ENCODE measurements around the gene TMEM63A. TPM values are rescaled to one million over a fixed set of nuclear protein-coding genes. Genes with fewer than 3 reads are reported as not detected.

The TMEM63A gene
- total RNA-seq, 1 experiment from 2014 or later, result 93.9 TPM

DNA sequence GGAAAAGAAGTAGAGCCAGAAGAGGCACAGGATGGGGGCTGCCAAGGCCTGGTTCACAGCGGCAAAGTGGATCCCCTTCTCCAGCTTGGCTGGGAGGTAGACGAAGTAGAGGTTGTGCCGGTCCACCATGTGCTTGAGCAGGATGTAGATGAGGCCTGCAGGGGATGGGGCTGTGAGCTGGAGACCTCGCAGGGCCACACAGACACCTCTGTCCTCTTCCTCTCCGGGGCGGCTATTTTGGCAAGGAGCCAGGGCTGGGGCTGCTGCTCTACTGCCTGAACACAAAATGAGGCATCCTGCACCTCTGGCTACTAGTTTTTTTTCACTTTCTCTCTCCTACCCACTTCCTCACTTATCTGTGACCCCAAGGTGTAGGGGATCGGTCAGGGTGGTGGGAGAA, 32.3 kb downstream of the TMEM63A start:
- DNase-seq, result no peak
- Mint-ChIP-seq H3K27me3 (ENCODE audit: insufficient read depth, unreplicated experiment) (no peaks in the 10 kb centered on the region), H3K27ac (ENCODE audit: unreplicated experiment) (no peak overlapping the region), H3K4me3 (ENCODE audit: unreplicated experiment) (no peak overlapping the region), H3K36me3 (ENCODE audit: insufficient read depth, unreplicated experiment) (peaks cover 89% of the 10 kb centered on the region), H3K4me1 (ENCODE audit: low read depth, unreplicated experiment) (no peaks in the 10 kb centered on the region), H3K9me3 (ENCODE audit: unreplicated experiment) (no peaks in the 10 kb centered on the region)
- ChIA-PET POLR2A (no interaction called here), CTCF (no interaction called here)
- no peak for TF ChIP-seq CTCF (IDR thresholded peaks at IDR 0.05; ENCODE audit: insufficient read depth in 1 of 2, low read depth in 1 of 2, low read length in 1 of 2, severe bottlenecking in 1 of 2, unreplicated experiment in 1 of 2)
- H3K4me1 ChIP-seq, result no peaks in the 10 kb centered on the region
- H3K9me3 ChIP-seq, result no peaks in the 10 kb centered on the region
- no peak overlapping the region for H3K4me3 ChIP-seq (ENCODE audit: low read depth, low read length)
- no TSS peak for BruUV-seq (replicated peaks)
- H3K27me3 ChIP-seq (replicated peaks; ENCODE audit: control insufficient read depth, insufficient read depth, low read length), result no peaks in the 10 kb centered on the region
- intact Hi-C loops (cut with micrococcal nuclease; ENCODE audit: unreplicated experiment), result loop anchor here (5.0 to 10.0 kb wide), 2 partner anchors 127 to 295 kb away; no protein-coding TSS in a partner anchor
- H3K36me3 ChIP-seq (ENCODE audit: control insufficient read depth, insufficient read depth, low read length), result peaks cover 7% of the 10 kb centered on the region

DNA sequence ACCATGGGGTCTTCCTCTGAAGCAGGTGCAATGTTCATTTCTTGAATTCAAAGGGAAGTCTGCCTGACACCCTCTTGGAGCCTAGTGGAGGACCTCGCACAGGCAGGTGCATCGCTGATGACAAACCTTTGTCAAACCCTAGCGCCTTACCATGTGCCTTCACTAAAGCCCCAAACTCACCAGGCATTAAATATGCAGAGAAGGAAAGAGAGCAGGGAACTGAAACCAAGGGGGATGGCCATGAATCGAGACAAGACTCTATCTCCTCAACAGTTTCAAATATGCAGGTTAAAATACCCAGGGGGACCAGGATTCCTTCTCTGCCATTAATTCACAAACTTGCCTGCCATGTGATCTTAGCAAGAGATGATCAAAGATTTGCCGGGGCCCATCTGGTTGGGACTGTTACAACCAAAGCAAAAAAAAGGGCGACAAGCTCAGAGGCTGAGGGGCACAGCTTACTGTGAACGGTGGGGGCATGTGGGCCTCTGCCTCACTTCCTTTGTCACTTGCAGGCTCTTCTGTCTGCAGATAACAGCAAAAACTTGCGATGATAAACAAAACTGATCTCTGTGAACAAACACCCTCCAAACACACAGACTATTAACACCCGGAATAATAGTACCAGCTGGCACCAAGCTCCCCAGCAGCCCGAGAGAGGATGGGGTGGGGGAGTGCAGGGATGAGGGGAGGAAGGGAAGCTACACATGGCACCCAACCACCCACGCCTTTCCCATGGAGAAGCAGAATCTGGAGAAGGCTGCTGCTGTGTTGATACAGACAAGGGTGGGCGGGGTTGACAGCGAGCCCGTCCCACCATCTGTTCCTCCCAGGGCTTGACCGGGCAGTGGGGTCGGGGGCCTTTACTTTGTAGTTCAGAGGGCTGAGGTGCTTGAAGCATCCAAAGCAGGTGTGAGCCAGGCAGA, 33.9 kb downstream of the TMEM63A start:
- intact Hi-C loops (cut with micrococcal nuclease; ENCODE audit: unreplicated experiment), result loop anchor here (5.0 to 10.0 kb wide), 2 partner anchors 129 to 293 kb away; no protein-coding TSS in a partner anchor
- peaks cover 3% of the 10 kb centered on the region; the same call in 1 of the 2 replicates for H3K36me3 ChIP-seq (ENCODE audit: control insufficient read depth, insufficient read depth, low read length)
- no peak overlapping the region for H3K27ac Mint-ChIP-seq (ENCODE audit: unreplicated experiment)

More for the DNA sequence above, 33.9 kb downstream of the TMEM63A start:
- H3K4me3 ChIP-seq (ENCODE audit: low read depth, low read length), result no peak overlapping the region
- ChIA-PET POLR2A (no interaction called here), CTCF (no interaction called here)
- no peaks in the 10 kb centered on the region for H3K27me3 Mint-ChIP-seq (ENCODE audit: insufficient read depth, unreplicated experiment)
- no peaks in the 10 kb centered on the region for H3K4me1 ChIP-seq
- no peaks in the 10 kb centered on the region for H3K9me3 ChIP-seq
- H3K36me3 Mint-ChIP-seq (ENCODE audit: insufficient read depth, unreplicated experiment), result peaks cover 92% of the 10 kb centered on the region
- H3K4me1 Mint-ChIP-seq (ENCODE audit: low read depth, unreplicated experiment), result no peaks in the 10 kb centered on the region
- TF ChIP-seq CTCF (IDR thresholded peaks at IDR 0.05; ENCODE audit: insufficient read depth in 1 of 2, low read depth in 1 of 2, low read length in 1 of 2, severe bottlenecking in 1 of 2, unreplicated experiment in 1 of 2), result no peak
- no TSS peak for BruUV-seq (replicated peaks)
- H3K27me3 ChIP-seq (replicated peaks; ENCODE audit: control insufficient read depth, insufficient read depth, low read length), result no peaks in the 10 kb centered on the region
- no peaks in the 10 kb centered on the region for H3K9me3 Mint-ChIP-seq (ENCODE audit: unreplicated experiment)
- H3K4me3 Mint-ChIP-seq (ENCODE audit: unreplicated experiment), result no peak overlapping the region
- no peak for DNase-seq
